GM21381 (cell line): ENCODE results near the gene PEX11B.

Experiments used
- ATAC-seq: cut with Tn5 transposase; IDR thresholded peaks from one replicate; pipeline ENCODE4 v1.9.1; 2021; ENCODE audit warnings: mild to moderate bottlenecking, moderate library complexity; ENCODE audit not compliant: unreplicated experiment

The PEX11B gene, protein sequence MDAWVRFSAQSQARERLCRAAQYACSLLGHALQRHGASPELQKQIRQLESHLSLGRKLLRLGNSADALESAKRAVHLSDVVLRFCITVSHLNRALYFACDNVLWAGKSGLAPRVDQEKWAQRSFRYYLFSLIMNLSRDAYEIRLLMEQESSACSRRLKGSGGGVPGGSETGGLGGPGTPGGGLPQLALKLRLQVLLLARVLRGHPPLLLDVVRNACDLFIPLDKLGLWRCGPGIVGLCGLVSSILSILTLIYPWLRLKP

DNA sequence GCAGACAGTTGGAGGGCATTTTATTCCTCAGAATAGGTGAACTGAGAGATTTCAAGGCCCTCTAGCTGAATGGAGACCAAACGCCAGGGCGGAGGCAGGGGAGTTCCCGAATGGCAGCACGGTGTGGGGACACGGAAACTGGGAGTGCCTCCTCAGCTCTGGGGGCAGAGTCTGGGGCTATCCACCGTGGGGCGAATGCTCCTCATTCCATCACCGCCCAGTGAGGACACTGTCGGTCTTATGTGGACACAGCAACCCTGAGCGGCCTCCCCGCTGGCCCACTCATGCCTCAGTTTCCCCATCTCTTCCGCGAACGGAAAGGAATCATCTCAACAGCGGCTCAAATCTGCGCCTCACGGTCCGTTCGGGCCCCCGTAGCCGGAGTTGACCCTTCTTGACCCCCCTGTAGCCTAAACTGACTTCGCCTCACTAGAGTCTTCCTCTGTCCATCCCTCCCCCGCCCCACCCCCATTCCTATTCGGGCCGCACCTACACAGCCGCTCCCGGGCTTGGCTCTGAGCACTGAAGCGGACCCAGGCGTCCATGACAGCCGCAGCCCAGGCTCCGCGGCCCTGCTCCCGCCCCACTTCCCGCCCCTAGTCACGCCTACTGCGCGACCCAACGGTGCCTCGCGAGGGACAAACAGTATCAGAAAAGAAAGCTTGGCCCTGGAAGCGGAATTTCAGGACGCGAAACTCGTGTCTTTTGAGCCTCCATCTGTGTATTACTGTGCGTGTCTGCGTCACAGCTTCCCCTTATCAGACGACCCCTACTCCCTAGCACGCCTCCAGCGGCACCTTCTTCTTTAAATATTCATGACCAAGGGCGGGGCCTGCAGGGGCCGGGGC is at the start of gene PEX11B:
Gene PEX11B, minus strand, starts transcription at position 574 of the 848 bp plus-strand sequence. Its CDS starts 29 bp downstream, at position 545.
- peak; percentile 82 for ATAC-seq

DNA sequence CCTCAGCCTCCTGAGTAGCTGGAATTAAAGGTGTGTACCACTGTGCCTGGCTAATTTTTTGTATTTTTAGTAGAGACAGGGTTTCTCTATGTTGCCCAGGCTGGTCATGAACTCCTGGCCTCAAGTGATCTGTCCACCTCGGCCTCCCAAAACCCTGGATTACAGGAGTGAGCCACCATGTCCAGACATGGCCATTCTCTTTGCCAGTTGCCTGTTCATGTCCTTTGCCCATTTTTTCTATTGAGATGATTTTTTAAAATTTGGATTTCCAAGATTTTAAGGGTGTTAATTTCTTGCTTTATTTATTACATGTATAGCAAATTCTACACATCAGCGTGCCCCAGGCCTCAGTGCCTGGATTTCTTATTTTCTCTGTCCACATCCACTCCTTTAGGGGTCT is 48.8 kb upstream of the PEX11B start:
- no peak for ATAC-seq

DNA sequence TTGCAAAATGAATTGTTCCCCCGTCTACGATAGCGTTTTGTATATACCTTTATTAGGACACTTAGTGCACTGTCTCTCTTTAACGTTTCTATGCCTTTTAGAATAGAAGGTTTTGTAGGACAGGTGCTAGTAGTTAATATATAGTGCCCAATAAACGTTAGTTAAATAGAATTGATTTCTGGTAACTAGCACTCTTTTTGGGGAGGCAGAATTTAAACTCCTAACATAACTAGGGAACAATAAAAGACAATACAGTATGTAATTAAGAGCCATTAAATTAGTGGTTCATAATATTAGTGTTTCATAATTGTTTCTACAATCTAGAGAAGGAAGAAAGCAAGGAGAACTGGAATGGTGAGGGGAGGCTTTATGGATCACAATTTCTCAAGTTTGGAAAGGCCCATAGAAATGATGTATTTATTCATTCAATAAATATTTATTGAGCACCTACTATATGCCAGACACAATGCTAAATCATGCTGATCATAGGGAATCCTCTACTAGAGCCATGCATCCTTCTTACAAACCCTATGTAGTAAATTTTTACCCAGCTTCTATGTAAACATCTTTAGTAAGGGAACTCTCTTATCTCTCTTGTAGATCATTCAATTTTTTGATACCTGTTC is 46.7 kb upstream of the PEX11B start:
- no peak for ATAC-seq

DNA sequence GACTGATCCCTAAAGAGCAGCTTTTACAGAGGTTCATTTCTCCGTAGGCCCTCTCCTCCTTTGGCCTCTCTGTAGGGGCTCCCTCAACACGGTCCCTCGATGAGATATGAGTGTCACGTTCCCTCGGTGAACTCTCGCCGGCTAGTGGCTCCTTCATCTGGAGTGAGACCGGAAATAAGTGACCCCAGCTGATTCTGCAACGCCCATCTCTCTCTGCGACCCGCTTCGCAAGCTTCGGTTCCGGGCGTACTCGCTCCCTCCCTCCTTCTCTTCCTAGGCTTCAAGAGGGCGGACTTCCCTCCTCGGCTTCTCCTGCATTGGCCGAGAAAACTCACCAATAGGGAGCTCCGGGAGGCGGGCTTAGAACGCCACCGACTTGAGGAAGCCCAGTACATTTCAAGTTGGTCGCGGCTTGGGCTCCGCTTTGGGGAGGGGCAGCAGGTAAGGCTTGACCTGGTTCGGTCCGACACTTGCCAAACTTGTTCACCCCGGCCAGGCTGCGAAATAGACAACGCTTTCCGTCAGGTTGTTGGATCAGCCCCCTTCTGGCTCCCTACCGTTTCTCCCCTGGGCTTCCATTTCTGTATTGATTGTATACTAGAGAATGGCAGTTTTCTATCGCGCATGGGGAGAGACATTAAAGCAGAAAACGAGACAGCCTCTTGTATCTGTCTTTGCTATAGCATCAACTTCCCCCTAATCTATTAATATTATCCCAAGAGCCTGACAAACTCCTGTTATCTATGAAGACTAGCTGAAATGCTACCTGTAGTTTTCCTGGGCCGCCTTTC is 46.0 kb upstream of the PEX11B start, which contains the start of the genes ANKRD34A and POLR3GL:
Gene ANKRD34A, minus strand, starts transcription at position 248 of the 791 bp plus-strand sequence. CDS start 2,816 bp downstream, outside the sequence.
Gene POLR3GL, plus strand, starts transcription at position 363 of the 791 bp plus-strand sequence. CDS start 10,176 bp downstream, outside the sequence.
- peak; percentile 88 for ATAC-seq

DNA sequence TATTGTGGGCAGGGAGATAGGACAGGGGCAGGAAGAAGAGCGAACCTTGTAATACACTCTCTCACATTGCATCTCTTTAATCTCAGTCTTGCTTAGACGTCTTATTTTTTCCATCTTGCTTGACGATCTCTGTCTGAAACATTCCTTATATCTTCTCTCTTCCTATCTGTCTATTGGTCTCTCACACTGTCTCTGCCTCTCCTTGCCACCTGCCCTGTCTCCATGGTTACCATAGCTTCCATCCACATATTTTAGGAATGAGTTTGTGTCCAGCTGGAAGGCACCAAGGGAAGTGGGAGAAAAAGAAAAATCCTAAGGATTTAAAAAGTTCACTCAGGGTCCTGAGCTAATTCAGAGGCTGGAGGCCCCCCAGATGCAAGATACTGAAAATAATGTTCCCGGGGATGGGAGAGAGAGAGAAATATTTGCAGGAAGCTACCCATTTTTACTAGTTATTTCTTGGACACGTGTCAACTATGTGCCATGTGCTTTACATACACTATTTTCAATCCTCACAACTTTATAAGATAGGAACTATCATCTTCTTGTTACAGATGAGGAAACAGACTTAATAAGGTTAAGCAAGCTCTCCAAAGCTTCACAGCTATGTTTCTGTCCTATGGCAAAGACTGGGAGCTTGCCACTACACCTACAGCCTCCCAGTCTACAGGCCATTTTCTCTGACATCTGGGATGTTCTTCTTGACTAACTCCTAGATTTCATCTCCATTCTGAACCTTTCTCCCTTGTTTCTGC is 44.9 kb upstream of the PEX11B start:
- ATAC-seq: no peak

- ATAC-seq: no peak
Observed at GRCh38 chr1:145962157-145963102, 43.9 kb upstream of the PEX11B start.

DNA sequence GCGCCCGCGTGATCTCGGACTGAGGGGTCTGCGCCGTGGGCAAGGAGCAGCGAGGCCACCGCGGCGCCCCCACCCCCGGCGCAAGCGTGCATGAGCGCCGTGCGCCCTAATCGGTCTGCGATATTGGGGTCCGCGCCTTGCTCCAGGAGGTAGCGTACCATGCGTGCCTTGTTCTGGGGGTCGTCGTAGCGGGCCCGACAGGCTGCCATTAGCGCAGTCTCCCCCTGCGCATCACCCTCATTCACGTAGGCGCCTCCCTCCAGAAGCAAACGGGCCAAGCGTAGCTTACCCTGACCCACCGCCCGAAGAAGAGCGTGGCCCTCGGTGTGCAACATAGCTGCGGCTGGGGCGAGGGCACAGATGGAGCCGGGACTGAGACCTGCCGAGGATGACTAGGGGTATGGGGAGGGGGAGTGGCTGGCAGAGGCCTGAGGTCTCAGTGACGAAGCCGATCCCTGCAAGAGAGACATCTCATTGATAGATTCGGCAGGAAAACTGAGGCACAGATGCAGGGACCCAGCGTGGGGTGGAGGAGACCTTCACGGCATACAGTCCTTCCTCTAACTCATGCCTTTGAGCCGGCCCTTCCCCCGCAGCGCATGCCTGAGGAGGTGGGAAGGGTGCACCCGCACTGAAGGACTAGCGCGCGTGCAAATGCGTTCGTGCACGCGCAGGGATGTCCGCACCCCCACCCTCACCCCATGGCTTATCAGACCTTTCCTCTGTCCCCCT is 43.1 kb upstream of the PEX11B start:
- no peak for ATAC-seq

- no peak for ATAC-seq
Observed at GRCh38 chr1:145961109-145961424, 42.5 kb upstream of the PEX11B start.

DNA sequence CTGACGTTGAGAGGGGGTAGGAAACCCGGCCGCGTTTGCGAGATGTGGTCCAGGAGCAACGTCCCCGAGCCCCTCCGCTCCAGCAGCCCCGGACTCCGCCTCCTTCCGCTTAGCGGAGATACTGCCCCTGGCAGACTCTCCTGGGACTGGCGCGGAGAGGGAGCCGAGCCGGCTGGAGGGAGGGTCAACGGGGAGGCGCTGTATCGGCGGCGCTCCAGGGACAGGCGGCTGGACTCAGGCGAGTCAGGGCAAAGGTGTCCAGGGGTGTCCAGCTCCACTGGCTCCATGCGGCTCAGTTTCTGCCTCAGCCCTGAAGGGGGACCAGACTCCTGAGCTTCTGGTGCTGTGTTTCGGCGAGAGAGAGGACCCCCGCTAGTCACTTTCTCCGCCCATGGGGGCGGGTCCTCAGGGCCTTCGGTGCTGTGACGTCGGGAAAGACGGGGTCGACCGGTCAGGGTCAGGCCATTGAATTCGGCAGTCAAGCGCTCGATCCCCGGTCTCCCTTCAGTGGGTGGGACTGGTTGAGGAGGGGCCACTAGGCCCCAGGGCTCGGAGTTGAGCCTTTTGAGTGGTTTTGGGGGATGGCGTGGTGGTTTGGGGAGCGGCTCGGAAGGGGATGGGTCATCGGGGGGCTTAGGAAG is 42.1 kb upstream of the PEX11B start:
- no peak for ATAC-seq

DNA sequence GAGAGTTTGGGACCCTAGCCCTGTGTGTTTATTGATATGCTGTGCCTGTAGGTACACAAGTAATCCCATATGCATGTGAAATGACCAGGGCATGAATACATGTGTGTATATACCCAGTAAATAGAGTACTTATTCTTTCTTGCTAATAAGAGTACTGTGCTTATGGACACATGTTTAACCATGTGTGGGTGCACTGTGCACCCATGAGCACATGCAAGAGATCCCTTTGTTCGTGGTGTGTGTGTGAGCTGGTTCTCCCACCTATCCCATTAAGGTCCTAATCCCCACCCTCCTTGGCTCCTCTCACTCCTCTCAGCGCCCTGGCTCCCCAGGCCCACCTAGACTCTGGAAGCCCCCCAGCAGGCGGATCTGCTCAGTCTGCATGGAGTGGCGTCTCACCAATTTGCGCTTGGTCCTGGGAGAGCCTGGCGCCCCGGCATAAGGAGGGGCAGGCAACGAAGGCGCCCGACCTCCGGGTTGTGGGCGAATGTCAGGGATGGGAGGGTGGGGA is 41.5 kb upstream of the PEX11B start:
- ATAC-seq: no peak

GRCh38 chr1:145959333-145959732 is 40.8 kb upstream of the PEX11B start:
- no peak for ATAC-seq

DNA sequence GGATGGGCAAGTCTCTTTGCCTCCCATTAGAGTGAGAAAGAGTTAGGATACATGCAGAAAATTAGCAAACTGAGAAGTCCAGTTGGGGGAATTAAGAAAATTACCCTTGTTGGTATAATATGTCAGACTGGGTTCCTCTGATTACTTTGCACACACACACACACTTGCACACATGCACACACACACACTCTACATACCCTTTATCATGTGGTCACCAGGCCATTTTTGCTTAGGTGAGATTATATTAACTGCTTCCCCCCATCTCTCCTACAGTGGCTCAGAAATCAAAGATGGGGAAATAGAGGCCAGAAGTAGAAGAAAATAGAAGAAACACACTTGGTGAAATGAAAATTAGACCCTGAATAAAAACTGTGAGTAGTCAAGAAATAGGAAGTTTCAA is 40.2 kb upstream of the PEX11B start:
- no peak for ATAC-seq

GRCh38 chr1:145957443-145958319 is 39.2 kb upstream of the PEX11B start, which contains the start of gene LIX1L:
Gene LIX1L (minus strand): TSS chr1:145958017. CDS start chr1:145957927, 90 bp downstream.
- ATAC-seq: peak; percentile 85

DNA sequence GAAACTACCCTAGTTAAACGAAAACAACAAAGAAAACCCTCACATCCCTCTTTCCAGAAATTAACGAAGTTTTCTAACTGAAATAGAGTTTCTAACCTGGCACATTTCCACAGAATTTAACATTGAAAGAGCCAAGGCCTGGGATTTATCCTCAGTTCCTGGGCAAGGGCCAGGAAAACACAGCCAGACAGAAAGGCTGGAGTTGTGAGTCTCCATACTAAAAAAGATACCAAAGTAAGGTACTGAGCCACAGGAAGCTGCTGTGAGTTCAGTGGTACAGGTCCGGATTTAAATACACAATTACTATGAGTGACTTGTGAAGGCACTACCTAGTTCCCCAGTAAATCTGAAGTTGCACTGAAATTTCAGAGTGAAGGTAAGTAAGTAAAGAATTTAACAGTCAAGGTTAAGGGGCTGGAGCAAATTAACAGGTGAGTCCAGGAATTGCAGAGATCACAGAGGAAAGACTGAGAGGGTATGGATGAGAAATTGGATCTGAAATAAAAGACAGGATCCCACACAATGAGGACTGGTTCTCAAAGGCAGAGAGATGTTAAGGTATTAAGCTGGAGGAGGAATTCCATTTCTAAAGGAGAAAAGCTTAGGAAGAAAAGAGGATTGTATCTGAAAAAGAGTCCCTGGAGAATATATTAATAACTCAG is 38.4 kb upstream of the PEX11B start:
- no peak for ATAC-seq

GRCh38 chr1:145956361-145956760 is 37.8 kb upstream of the PEX11B start:
- ATAC-seq: no peak

DNA sequence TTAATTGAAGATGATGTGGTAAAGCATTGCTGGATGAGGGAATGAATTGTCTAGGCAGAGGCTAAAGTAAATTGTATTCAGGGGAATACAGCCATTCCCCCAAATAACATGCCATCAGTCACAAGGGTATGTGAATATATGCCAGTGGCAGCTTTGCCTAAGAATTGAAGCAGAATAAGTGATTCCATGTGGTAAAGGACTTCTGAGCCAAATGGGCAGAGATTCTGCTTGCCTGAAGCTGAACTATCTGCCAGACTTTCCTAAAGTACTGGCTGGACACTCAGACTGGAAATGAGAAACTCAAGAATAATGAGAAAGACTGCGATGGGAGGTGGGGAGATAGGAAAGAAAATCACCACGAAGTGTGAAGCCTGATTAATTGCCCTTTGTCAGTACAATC is 36.9 kb upstream of the PEX11B start:
- ATAC-seq: no peak
